GM19043 (cell line): ENCODE measurements around the gene FANCC.

Experiments used
- ATAC-seq: cut with Tn5 transposase; IDR thresholded peaks from one replicate; pipeline ENCODE4 v1.9.1; 2021; ENCODE audit warnings: low read depth; ENCODE audit not compliant: unreplicated experiment

Gene FANCC

DNA sequence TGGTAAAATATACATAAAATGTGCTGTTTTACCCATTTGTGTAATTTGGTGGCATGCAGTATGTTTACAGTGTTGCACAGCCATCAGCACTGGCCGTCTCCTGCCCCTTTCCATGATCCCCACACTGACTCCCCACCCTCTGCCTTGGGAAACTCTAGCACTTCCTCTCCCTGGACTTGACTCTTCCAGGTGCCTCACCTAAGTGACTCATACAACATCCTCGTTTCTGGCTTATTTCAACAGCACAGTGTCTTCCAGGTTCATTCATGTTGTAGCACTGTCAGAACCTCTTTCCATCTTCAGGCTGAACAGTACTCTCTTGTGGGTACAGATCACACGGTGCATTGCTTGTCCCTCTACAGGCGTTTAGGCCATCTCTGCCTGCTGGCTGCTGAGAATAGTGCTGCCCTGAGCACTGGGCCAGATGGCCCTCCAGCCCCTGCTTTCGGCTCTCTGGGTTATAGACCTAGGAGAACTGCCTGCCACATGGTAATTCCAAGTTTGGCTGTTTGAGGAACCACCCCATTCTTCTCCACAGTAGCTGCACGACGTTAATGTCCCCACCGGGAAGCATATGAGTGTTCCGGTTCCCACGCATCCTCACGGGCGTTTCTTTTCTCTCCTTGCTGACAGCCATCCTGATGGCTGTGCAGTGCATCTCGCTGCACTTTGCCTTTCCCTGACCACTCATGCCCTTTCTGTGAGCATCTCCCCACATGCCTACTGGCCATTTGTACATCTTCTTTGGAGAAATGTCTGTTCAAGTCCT, 211.8 kb downstream of the FANCC start:
- ATAC-seq = no peak

DNA sequence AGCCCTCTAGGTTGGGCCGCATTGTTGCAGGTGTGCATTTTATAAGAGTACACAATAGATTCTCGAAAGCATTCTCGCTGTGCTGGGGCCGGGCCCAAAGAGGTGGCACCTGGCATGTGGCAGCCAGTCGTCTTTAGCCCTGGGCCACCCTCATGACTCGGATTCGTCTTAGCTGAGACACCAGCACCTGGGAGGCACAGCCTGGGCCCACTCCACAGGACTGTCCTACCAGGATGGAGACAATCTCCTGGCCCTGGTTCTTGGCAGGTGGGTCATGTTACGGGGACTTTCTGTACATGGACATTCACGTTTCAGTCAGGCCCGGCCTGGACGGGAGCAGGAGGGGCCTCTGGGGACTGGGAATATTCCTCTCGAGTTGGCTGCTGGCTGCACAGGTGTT, 212.5 kb downstream of the FANCC start:
- ATAC-seq = no peak

DNA sequence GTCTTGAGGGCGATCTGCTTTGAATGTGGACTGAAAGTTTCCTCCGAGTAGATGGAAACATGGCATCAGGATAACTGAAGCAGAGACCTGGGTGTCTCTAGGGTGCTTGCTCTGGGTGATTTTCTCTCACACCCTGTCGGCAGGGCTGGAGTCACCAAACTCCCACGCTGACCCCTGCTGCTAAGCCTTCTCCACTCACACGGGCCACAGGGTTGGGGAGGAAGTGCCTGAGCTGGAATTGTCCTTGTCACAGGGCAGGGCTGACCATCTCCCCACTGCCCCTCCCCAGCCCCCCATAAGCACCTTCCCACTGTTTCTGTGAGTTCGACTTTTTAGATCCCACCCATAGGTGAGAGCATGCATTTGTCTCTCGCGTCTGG, 212.9 kb downstream of the FANCC start:
- ATAC-seq = no peak

DNA sequence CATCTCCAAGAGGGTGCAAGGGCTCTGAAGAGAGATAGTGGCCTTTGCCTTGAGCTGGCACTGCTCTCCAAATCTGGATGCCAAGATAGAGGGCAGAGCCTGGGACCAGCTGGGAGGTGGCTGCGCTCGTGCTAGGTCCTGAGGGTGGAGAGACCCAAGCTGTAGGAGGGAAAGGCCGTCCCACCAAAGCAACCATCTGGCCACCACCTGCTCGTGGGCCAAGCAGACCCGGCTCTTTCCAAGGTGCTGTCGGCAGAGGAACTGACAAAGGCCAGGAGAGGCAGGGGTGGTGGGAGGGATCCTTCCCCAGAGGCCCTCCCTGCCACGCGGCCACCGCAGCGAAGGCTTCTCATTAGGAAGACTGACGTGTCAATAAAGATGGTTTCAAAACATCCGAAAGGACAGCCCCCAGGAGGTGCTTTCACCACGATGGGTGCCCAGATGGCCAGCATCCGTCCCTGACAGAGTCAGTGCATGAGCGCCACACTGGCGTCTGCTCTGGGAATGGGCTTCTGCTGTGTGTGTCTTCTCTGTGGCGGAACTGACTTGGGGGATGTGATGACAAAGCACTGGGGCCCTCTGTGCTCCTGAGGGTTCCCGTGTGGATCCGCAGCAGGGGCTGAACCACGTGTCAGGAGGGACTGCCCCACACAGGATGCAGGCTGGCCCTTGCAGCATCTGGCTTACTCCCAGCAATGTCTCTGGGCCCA, 213.5 kb downstream of the FANCC start:
- no peak for ATAC-seq

DNA sequence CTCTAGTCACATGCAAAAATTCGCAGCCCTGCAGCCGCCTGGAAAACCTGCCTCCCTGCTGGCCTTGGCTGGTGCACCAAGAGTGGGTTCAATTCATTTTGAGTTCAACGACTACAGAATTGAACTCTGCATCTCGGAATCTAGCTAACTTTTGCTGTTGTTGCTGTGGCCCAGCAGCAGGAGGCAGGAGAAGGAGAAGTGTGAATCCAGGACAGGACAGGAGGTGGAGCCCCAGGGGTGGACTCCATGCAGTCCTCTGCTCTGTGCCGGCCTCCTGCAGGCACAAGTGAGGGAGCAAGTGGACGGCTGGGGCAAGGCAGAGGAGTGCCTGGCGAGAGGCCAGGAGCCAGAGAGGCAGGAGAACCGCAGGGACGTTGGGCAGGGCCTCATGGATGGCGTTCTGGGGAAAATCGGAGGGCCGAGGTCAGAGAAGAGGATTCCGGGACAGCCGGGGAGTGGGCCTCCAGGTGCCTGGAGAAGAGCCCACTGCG, 214.2 kb downstream of the FANCC start:
- no peak for ATAC-seq

DNA sequence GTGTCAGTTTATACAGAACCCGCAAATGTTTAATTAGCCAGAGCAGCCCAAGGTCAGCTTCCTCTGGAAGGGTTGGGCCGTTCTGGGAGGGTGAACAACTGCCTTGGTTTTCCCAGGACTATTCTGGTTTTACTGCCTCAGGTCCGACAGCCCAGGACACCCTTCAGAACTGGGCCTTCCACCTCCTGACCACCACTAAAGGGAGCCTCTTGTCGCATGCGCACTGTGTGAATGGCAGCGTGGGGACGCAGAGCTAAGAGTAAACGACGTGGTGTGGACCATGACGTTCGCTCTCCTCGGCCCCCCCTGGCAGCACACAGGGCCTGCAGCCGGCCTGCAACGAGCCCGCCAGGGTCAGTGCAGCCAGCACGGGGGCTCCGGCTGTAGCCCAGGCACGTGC, 214.9 kb downstream of the FANCC start:
- no peak for ATAC-seq

DNA sequence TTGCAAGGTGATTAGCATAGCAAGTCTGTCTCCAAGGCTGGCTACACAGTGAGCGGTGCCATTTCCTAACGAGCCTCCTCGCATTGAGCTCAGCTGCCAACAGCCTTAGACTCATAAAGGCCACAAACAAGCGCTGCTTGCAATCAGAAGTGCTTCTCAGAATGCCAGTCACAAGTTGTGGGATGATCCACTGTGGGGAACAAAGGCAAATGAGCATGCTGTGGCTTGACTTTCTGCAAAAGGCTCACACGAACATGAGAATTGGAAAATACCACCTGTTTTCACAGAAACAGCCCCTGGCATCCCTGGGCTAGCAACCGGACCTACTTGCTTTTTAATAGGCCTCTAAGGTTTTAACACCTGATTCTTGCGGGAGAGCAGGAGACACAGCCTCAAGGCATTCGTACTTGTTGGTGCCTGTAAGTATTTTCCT, 215.5 kb downstream of the FANCC start:
- ATAC-seq = no peak

DNA sequence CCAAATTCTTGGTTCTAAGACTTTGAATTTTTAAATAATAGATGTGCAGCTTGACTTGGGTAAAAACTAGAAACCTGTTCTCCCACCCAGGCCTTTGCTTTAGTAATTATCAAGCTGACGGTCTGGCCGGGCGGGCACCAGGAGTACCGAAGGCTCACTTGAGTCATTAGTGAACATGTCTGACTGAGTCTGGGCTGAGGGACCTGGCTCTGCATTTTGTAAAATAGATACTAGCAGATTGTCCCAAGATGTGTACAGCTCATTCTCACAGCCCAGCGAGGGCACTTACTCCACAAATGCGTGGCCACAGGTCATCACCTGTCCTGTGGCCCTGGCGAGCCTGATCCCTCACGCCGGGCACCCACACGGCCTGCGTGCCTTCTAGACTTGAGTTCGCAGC, 216.2 kb downstream of the FANCC start:
- no peak for ATAC-seq

DNA sequence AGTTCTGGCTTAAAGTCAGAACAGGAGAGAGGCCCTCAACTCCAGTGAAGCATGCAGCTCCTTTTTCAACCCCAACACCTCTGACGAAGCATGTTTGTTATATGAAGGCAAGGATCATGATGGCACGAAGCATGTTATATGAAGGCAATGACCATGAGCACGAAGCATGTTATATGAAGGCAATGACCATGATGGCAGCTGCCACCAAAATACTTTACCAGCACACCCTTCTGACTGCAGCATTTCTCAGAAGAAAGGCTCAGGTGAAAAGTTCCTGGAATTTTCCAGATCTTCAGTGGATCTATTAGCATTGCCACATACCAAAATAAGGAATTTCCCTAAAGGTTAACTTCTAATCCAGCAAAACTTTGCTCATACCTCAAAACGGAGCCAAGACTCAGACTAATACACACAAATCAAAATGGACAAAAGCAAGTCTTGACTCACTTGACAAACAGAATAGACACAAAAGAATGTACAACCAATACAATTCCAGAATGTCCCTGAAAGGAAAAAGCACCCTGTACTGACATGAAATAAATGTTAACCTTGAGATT, 217.4 kb downstream of the FANCC start:
- ATAC-seq = no peak

DNA sequence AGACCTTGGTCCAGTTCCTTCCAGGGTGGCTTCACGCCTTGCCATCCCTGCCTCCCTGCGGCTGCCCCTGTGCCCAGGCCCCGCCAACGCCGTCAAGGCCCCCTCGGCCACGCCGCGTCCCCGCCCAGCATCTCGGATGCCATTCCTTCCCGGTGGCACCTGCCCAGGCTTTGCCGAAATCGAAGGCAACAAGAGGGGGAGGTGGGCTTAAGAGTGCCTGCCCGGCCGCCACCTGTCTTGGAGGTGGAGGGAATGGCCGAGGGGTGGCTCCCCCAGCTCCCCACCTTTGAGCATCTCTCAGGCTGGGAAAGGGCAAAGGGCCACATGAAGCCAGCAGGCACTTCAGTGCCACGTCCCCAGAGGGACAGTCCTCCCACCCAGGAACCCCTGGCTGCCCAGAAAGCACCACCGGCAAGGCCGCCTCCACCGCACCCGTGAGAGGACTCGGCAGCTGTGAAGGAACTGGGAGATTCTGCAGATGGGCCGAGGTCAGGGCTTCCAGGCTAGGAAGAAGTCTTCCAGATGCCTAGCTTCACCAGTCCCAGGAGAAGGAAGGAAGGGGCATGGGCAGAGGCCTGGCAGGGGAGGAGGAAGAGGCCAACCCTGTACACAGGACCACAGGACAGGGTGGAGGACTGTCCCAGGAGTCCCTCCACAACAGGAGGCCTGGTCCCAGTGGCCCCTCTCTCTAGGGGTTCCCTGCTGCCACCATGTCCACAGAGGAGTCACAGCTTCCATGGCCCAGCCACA, 218.0 kb downstream of the FANCC start:
- no peak for ATAC-seq

DNA sequence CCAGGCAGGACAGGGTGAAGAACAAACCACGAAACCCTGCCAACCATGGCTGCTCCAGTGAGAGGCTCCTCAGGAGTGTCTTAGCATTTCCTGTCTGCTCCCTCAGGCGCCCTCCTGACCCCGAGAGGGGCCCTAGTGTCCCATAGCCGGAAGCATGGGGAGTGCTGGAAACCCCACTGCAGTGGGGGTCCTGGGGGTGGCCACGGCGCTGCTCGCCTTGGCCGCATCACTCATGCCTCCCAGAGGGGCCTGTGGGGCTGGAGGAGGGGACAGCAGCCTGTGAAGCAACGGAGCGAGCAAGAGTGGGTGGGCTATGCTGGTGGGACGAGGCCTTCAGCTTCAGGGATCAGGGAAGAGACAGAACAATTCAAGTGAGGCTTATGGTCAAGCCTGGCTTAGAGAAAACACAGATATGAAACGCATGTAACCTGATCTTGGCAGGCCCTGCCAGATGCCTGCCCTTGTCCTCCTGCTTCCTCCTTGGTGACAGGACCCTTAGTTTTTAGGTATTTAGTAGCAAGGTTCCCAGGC, 219.1 kb downstream of the FANCC start:
- no peak for ATAC-seq

DNA sequence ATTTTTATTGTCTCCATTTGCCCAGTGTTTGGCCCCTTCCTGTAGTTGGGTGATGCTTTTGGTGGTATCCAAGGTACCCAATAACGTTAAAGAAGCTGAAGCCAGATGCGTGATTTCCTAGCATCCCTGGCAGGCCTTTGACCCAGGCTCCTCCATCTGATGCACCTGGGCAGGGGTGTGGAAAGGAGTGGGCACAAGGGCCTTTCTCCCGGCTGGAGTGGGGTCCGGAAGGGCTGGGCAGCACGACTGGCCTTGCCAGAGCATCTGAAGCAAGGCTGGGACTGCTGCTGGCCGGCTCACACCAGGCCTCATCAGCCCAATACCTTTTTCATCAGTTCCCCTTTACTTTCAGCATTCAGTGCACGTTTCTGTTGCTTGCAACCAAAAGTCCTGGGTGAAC, 220.2 kb downstream of the FANCC start:
- ATAC-seq = no peak

DNA sequence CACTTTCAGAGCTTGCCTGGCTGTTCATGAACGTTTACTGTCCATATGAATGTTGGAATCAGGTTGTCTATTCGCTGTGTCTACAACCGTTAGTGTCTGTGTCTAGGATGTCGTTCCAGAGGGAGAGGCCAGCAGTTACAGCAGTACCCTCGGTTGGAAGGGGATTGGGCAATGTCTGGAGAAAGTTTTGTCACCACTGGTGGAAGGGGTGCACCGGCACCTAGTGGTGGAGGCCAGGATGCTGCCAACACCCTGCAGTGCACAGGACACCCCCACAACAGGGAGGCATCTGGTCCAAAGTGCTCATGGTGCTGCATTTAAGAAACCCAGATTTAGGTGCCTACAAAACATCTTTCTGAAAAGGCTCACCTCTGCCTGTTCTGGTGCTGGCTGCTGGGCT, 220.7 kb downstream of the FANCC start:
- no peak for ATAC-seq

DNA sequence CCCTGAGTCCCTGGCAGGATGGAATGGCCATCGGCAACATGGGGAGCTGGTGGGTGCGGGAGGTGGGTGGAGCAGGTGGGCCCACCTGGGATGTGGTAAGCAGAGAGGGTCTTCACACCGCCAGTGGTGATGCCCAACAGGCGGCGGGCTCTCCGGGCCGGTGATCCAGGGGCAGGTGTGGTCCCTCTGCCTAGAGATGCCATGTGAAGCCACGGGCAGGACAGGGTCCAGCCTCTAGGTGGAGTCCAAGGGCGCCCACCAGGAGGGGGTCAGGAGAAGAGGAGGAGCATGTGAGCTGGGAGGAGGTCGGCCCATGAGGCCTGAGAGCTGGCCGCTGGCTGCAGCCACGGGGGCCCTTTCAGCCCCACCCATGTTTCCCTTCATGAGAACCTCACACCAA, 221.1 kb downstream of the FANCC start:
- ATAC-seq = no peak

DNA sequence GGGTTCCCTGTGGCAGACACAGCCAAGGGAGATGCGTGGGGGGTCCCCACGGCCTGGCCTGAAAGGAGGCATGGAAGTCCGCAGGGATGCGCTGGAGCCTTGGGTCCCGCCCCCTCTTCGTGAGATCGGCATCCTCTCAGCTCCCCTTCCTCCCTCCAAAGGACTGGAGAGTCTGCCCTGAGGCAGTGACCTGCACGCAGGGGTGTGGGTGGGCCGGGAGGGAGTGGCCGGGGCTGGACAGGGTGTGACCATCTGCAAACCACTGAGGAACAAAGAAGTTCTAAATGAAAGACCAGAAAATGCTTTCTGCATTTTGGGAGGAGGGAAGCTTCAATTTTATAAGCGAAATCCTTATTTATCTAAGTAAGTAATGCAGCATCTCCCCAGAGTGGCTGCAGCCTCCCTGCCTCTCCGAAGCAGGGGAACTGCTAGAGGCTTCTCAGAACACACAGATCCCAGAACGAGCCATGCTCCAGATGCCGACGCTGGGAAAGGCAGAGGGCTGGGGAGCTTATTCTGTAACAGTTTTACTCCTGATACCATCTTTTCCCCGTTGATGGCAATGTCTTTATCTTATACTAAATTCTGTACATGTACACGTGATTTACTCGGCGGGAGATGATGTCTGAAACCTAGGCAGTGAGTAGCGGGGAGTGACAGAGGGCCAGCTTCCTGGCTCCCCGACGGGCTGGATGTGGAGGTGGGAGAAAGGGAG, 221.7 kb downstream of the FANCC start:
- no peak for ATAC-seq

DNA sequence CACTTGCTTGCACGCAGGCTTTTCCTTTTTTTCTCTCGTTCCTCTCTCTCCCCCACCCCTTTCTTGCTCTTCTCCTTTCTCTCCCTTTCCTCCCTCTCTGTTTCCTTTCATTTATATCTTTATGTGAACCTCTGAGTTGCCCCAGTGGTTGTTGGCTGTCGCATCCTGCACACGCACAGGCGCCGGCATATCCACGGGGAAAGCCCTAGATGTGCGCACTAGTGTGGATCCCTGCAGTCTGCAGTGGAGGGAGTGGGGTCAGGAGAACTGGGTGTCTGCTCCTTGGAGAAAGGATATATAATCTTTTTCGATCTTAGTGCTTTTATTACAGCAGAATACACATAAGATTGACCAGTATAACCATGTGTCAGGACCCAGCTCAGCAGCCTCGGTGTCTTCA, 223.5 kb downstream of the FANCC start:
- no peak for ATAC-seq

DNA sequence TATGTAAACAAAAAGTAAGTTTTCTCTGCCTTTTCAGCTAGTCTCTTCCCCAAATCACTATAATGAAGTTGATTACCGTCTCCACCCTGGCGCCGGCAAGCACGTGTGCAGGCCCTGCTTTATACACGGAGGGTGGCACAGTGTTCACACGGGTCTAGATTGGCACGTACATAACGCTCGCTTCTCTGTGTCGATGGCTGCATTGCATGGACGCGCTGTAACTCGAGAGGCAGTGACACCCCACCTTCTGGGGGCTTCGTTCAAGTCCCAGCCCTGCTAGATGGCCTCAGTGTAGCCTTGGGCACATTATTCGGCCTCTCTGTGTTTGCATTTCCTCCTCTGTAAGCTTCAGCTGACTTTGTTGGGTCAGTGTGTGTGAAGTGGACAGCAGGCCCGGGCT, 223.9 kb downstream of the FANCC start:
- no peak for ATAC-seq

DNA sequence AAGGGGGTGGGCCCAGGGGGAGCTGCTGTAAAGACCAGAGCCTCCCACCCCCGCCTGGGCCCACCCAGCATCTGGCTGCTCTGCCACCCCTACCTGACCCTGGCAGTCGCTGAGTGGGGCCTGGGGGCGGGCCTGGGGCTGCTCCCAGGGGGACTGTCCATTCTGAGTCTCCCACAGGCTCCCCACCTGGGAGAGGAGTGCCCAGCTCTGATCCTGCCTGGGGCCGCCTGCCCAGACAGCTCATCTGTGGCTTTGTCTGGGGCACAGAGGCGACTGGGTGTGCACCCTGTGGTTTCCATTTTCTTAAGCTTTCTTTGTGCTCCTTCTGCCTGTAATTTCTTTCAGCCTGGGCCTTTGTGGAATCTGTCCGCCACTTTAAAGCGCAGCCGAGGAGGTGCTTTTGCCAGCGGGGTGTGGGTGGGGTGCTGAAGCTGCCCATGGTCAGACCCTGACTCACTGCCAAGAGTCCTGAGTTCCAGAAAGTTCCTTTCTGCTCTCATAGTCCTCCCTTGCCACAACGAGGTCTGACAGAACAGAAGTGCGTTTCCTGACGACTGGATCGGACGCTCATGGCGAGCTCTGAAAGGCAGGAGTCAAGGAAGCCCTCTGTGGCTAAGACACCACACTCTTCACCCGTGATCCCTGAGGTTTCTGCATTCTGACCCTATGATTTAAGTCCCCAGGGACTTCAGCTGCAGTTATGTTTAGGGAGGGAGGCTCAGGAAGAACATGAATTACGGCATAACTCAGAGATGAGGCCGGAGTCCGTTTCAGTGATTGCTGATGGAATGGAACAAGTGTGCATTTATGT, 225.0 kb downstream of the FANCC start:
- ATAC-seq = no peak

DNA sequence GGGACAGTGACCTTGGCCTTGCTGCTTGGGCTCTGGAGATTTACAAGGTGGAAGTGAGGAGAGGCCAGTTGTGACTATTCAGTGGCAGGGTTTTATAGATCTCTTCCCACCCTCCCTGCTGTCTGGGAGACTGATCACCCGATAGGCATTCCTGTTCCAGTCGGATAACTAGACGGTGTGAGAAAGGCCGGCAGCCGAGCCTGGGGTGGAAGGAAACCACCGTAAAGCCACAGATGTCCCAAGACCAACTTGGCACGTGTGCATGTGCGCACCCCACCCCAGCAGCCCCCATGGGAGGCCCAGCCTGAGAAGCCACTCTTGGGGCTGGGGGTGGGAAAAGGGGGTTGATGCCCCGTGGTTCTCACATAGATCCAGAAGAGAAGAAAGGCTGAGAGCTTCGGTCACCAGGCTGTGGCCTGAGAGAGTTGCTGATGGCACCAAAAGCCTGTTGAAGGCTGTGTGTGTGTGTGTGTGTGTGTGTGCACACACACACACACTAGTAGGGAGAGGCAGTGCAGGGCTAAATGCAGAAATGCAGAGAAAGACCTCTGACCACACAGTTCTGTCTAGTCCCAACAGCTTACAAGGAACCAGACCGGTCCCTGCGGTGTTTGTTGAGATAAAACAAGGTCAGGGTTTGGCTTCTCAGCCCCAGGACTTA, 225.8 kb downstream of the FANCC start:
- ATAC-seq = no peak
